H1 (cell line): ENCODE data around the gene OMP. TPM values are rescaled to one million over a fixed set of nuclear protein-coding genes. Genes with fewer than 3 reads are reported as not detected.

Experiments used
- CTCF ChIA-PET: fragments of 300-600 bp; sonication (Branson Sonifier 250); formaldehyde crosslinking; loops from one replicate; lab custom pipeline; 2021; ENCODE audit not compliant: partially characterized antibody; lab: Charles Lee
- POLR2A ChIA-PET: fragments of 300-600 bp; sonication (Branson Sonifier 250); formaldehyde crosslinking; loops from one replicate; lab custom pipeline; 2021; ENCODE audit warnings: inconsistent platforms; ENCODE audit not compliant: partially characterized antibody; lab: Charles Lee
- DNase-seq, 2 experiments: peaks; one replicate each; pipeline versions ENCODE4 v3.0.0 to v3.0.0-alpha.2; 2010 to 2022; ENCODE audit warnings: low spot score in 2 of 2, low read depth in 1 of 2, mixed read lengths in 1 of 2
- FAIRE-seq: peaks from 2 replicates; lab custom pipeline; 2011; peaks lifted over from hg19 to GRCh38; lab: Jason Lieb, UNC
- H2AFZ ChIP-seq: 2 replicates; pipeline ENCODE4 v1.8.1; 2012; ENCODE audit warnings: low read length, inconsistent platforms
- H2AK5ac ChIP-seq: 2 replicates; pipeline ENCODE4 v1.6.1; 2013; ENCODE audit warnings: low read depth, low read length
- H2BK120ac ChIP-seq: replicated peaks from 2 replicates; pipeline ENCODE3; 2013; ENCODE audit warnings: low read depth, low read length, inconsistent platforms
- H2BK12ac ChIP-seq: 2 replicates; pipeline ENCODE4 v1.6.1; 2013; ENCODE audit warnings: low read depth, low read length
- H2BK15ac ChIP-seq: 2 replicates; pipeline ENCODE4 v1.6.1; 2013; ENCODE audit warnings: low read length
- H2BK20ac ChIP-seq: 2 replicates; pipeline ENCODE4 v1.6.1; 2013; ENCODE audit warnings: low read length
- H2BK5ac ChIP-seq: 2 replicates; pipeline ENCODE4 v1.6.1; 2013; ENCODE audit warnings: low read depth, low read length
- H3K14ac ChIP-seq: 2 replicates; pipeline ENCODE4 v1.6.1; 2013; ENCODE audit warnings: inconsistent platforms; ENCODE audit not compliant: insufficient read length
- H3K18ac ChIP-seq: 2 replicates; pipeline ENCODE4 v1.6.1; 2013; ENCODE audit warnings: low read length; ENCODE audit errors: extremely low read depth
- H3K23ac ChIP-seq: 2 replicates; pipeline ENCODE4 v1.6.1; 2013; ENCODE audit warnings: inconsistent platforms; ENCODE audit not compliant: insufficient read length
- H3K23me2 ChIP-seq: 2 replicates; pipeline ENCODE4 v1.6.1; 2013; ENCODE audit warnings: low read depth, low read length
- H3K27ac ChIP-seq: 2 replicates; pipeline ENCODE4 v1.6.1; 2011; ENCODE audit warnings: low read depth, low read length, inconsistent platforms
- H3K27me3 ChIP-seq, 4 experiments: replicated peaks in 1 of 4; 1 replicate in 1 of 4; 2 replicates in 3 of 4; pipeline versions ENCODE4 v1.6.1 to v1.8.1; 2011 to 2013; ENCODE audit warnings: low read length in 3 of 4, mild to moderate bottlenecking in 3 of 4, inconsistent platforms in 2 of 4, mixed read lengths in 2 of 4, moderate library complexity in 1 of 4; ENCODE audit not compliant: control insufficient read depth in 3 of 4, insufficient read depth in 3 of 4; ENCODE audit errors: extremely low read depth in 1 of 4
- H3K36me3 ChIP-seq, 4 experiments: 2 replicates each; pipeline versions ENCODE4 v1.6.1 to v1.8.1; 2011 to 2013; ENCODE audit warnings: mild to moderate bottlenecking in 4 of 4, low read length in 3 of 4, moderate library complexity in 2 of 4, control low read depth in 1 of 4, inconsistent platforms in 1 of 4; ENCODE audit not compliant: insufficient read depth in 4 of 4, control insufficient read depth in 2 of 4
- H3K4ac ChIP-seq: replicated peaks from 2 replicates; pipeline ENCODE3; 2013; ENCODE audit warnings: low read length, low read depth, mixed read lengths, inconsistent platforms; ENCODE audit not compliant: insufficient read length
- H3K4me1 ChIP-seq, 4 experiments: replicated peaks in 1 of 4; 1 replicate in 1 of 4; 2 replicates in 3 of 4; pipeline versions ENCODE4 v1.6.1 to v1.8.1; 2011 to 2013; ENCODE audit warnings: low read length in 3 of 4, inconsistent platforms in 2 of 4, mixed read lengths in 1 of 4; ENCODE audit not compliant: insufficient read depth in 4 of 4, control insufficient read depth in 3 of 4
- H3K4me2 ChIP-seq, 2 experiments: 2 replicates each; pipeline versions ENCODE4 v1.6.1 to v1.8.1; 2011 to 2013; ENCODE audit warnings: low read depth in 2 of 2, low read length in 2 of 2, control low read depth in 1 of 2, inconsistent platforms in 1 of 2, mild to moderate bottlenecking in 1 of 2; ENCODE audit not compliant: insufficient read depth in 1 of 2
- H3K4me3 ChIP-seq, 4 experiments: fragments of 200-600, 300-600 bp in 1 of 4; sonication (generic), shearing (Covaris generic), sonication (Bioruptor Twin) in 1 of 4; 2 replicates each; pipeline versions ENCODE4 v1.5.1 to v1.8.1; 2011 to 2016; ENCODE audit warnings: low read length in 4 of 4, low read depth in 3 of 4, control low read depth in 2 of 4, inconsistent platforms in 2 of 4, mild to moderate bottlenecking in 2 of 4, mixed read lengths in 1 of 4, moderate library complexity in 1 of 4; ENCODE audit not compliant: insufficient read depth in 2 of 4; ENCODE audit errors: extremely low read depth in 1 of 4
- H3K56ac ChIP-seq: replicated peaks from 2 replicates; pipeline ENCODE3; 2013; ENCODE audit warnings: low read depth, mild to moderate bottlenecking, mixed read lengths, low read length, inconsistent platforms; ENCODE audit not compliant: insufficient read length
- H3K79me1 ChIP-seq: 2 replicates; pipeline ENCODE4 v1.6.1; 2013; ENCODE audit warnings: low read depth, low read length, control low read depth
- H3K79me2 ChIP-seq, 2 experiments: 2 replicates each; pipeline versions ENCODE4 v1.6.1 to v1.8.1; 2012 to 2013; ENCODE audit warnings: low read length in 2 of 2, mild to moderate bottlenecking in 2 of 2, inconsistent platforms in 1 of 2; ENCODE audit not compliant: insufficient read depth in 2 of 2, control insufficient read depth in 1 of 2
- H3K9ac ChIP-seq, 4 experiments: replicated peaks in 1 of 4; 1 replicate in 1 of 4; 2 replicates in 3 of 4; pipeline versions ENCODE4 v1.6.1 to v1.8.1; 2011 to 2013; ENCODE audit warnings: low read depth in 3 of 4, low read length in 3 of 4, control low read depth in 2 of 4, mild to moderate bottlenecking in 2 of 4, moderate library complexity in 2 of 4, inconsistent platforms in 1 of 4; ENCODE audit errors: extremely low read depth in 1 of 4
- H3K9me3 ChIP-seq, 2 experiments: 2 replicates each; pipeline versions ENCODE4 v1.6.1 to v1.8.1; 2012 to 2013; ENCODE audit warnings: mild to moderate bottlenecking in 2 of 2, moderate library complexity in 2 of 2, control low read depth in 1 of 2, inconsistent platforms in 1 of 2, low read depth in 1 of 2, low read length in 1 of 2, mixed read lengths in 1 of 2; ENCODE audit not compliant: insufficient read depth in 2 of 2
- H4K20me1 ChIP-seq, 2 experiments: replicated peaks in 1 of 2; 2 replicates each; pipeline versions ENCODE3 to v1.8.1; 2011 to 2013; ENCODE audit warnings: inconsistent platforms in 2 of 2, low read length in 2 of 2, mild to moderate bottlenecking in 1 of 2; ENCODE audit not compliant: insufficient read depth in 2 of 2, control insufficient read depth in 1 of 2
- H4K5ac ChIP-seq: 2 replicates; pipeline ENCODE4 v1.6.1; 2013; ENCODE audit warnings: low read length, low read depth, mixed read lengths, inconsistent platforms; ENCODE audit not compliant: insufficient read length
- H4K8ac ChIP-seq: 2 replicates; pipeline ENCODE4 v1.8.0; 2013; ENCODE audit warnings: mild to moderate bottlenecking, moderate library complexity, low read length, inconsistent platforms; ENCODE audit not compliant: insufficient read depth; ENCODE audit errors: extremely low read depth
- H4K91ac ChIP-seq: replicated peaks from 2 replicates; pipeline ENCODE3; 2013; ENCODE audit warnings: low read length, mixed read lengths, inconsistent platforms; ENCODE audit not compliant: insufficient read length
- POLR2A ChIP-seq, 2 experiments: IDR thresholded peaks; 1 replicate in 1 of 2; 2 replicates in 1 of 2; pipeline ENCODE4 v1.6.1; 2011; ENCODE audit warnings: low read depth in 2 of 2, low read length in 2 of 2, mild to moderate bottlenecking in 2 of 2; ENCODE audit errors: control extremely low read depth in 1 of 2
- WGBS, 2 experiments: shearing (Covaris generic) in 1 of 2; methylation state at CpG; one replicate each; pipeline versions ENCODE4 v1.1.6 to v1.1.7; 2013 to 2015; ENCODE audit warnings: low lambda C conversion rate in 2 of 2, mixed read lengths in 2 of 2, inconsistent platforms in 1 of 2, low coverage in 1 of 2, missing lambda C conversion rate in 1 of 2; ENCODE audit not compliant: insufficient replicate concordance in 2 of 2, insufficient coverage in 1 of 2, insufficient read length in 1 of 2; ENCODE audit errors: extremely low coverage in 1 of 2, missing lambda C conversion rate in 1 of 2; 5-methylcytosine and 5-hydroxymethylcytosine counted together
- polyA plus RNA-seq, 7 experiments: library from polyadenylated mRNA; depleted of rRNA in 3 of 7; stranded (reverse) in 5 of 7; unstranded in 2 of 7; fragments of >200 nt in 5 of 7; fragments of 200-250 nt in 2 of 7; gene quantifications; 1 replicate in 5 of 7; 2 replicates in 1 of 7; 4 replicates in 1 of 7; pipeline versions ENCODE4 v1.2.1 to v1.2.3, GENCODE V29; 2011 to 2013; ENCODE audit warnings: missing spikeins in 2 of 7, mixed read lengths in 2 of 7
- total RNA-seq: library from RNA; stranded (reverse); fragmentation: NEBNext Ultra II Directional; extraction: Animal tissue kit (Norgen Biotek cat#: 25700); gene quantifications from 2 replicates; pipeline ENCODE4 v1.2.1, GENCODE V29; 2021

OMP gene
- total and polyA plus RNA-seq, 2 of the 8 experiments (the other 6 are each of a cell fraction or from before 2014, with no cell fraction given), result not detected

DNA sequence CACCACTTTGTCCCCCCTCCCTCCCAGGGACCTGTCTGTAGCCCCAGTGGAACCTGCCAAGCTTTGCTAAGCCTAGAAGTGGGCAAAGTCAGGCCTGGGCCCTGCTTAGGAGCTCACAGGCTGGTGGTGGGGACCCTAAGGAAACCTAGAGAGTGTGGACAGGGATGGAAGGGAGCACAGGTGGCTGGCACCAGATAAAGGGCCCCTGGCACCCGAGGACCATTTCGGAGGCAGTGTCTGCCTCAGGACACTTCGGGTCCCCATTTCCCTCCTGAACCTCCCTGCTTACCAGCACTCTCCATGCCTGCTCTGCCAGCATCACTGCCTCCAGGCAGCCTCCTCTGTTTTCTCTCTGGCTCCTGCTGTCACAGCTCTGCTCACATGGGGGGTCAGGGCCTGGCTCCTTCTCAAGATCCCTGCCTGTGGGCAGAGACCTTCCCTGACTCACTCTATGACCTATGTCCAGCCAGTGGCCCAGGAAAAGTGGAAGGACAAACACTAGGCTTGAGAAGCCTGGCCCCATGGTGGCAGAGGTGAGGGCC is 13.6 kb upstream of the OMP start:
- no peak for TF ChIP-seq POLR2A (IDR thresholded peaks at IDR 0.05; ENCODE audit: control extremely low read depth in 1 of 2, low read depth in 2 of 2, low read length in 2 of 2)
- ChIA-PET CTCF (interaction anchor here (0.9 to 11.6 kb wide), 8 partner anchors 8 to 222 kb away, joined by 4 to 297 read pairs (median 43); partner anchors contain the start of gene OMP), POLR2A (no interaction called here)
- Histone ChIP-seq H2BK20ac (no peak overlapping the region), H2BK5ac (no peak overlapping the region), H3K4ac (no peak overlapping the region), H2AK5ac (no peak overlapping the region), H3K4me3 (no peak overlapping the region), H3K79me1 (no peaks in the 10 kb centered on the region), H3K36me3 (no peaks in the 10 kb centered on the region), H3K27me3 (no peaks in the 10 kb centered on the region), H2BK120ac (no peak overlapping the region), H2AFZ (no peak overlapping the region), H4K91ac (no peak overlapping the region), H2BK12ac (no peak overlapping the region), H3K9me3 (no peaks in the 10 kb centered on the region), H3K4me1 (peaks cover 0 to 8% (median 2%) of the 10 kb centered on the region in 4 experiments; a peak in 3 of 7 replicates), H3K23me2 (no peaks in the 10 kb centered on the region), H3K9ac (no peak overlapping the region), H4K8ac (no peak overlapping the region; the same call in 1 of the 2 replicates), H2BK15ac (no peak overlapping the region), H3K4me2 (no peak overlapping the region), H3K18ac (no peak overlapping the region), H3K14ac (no peak overlapping the region), H4K20me1 (peaks cover 1 to 4% of the 10 kb centered on the region in 2 experiments), H3K79me2 (no peaks in the 10 kb centered on the region), H3K23ac (no peak overlapping the region), H3K56ac (no peak overlapping the region), H4K5ac (no peak overlapping the region), H3K27ac (no peak overlapping the region)
- DNase-seq (no peak), FAIRE-seq (no peak)
- WGBS, 2 experiments, result 100% methylated on average over 3 of the region's 3 CpGs; no CpG with 5 or more reads in 1 of the 2 experiments
